Thymus (tissue), 11 donors: ENCODE results near the gene UNCX. TPM values are rescaled to one million over a fixed set of nuclear protein-coding genes. Genes with fewer than 3 reads are reported as not detected.

Experiments used
- DNase-seq, 9 donors: peaks; one replicate each; pipeline ENCODE4 v3.0.0-alpha.2; 2013; ENCODE audit warnings: low spot score in 9 of 9, low read depth in 6 of 9, missing footprints in 1 of 9
- H3K27ac ChIP-seq, 2 donors: one replicate each; pipeline ENCODE4 v1.5.1; 2013; ENCODE audit warnings: control low read depth in 1 of 2, low read depth in 1 of 2, low read length in 1 of 2, mild to moderate bottlenecking in 1 of 2, moderate library complexity in 1 of 2
- H3K27me3 ChIP-seq, 2 donors: one replicate each; pipeline ENCODE4 v1.5.1; 2013; ENCODE audit warnings: low read length in 1 of 2; ENCODE audit not compliant: control insufficient read depth in 2 of 2, insufficient read depth in 1 of 2
- H3K36me3 ChIP-seq, 2 donors: one replicate each; pipeline ENCODE4 v1.5.1; 2013; ENCODE audit warnings: low read length in 1 of 2, mild to moderate bottlenecking in 1 of 2, moderate library complexity in 1 of 2; ENCODE audit not compliant: control insufficient read depth in 2 of 2, insufficient read depth in 2 of 2
- H3K4me1 ChIP-seq, 2 donors: one replicate each; pipeline ENCODE4 v1.5.1; 2013; ENCODE audit warnings: low read length in 2 of 2; ENCODE audit not compliant: control insufficient read depth in 2 of 2, insufficient read depth in 2 of 2
- H3K4me3 ChIP-seq, 2 donors: one replicate each; pipeline ENCODE4 v1.5.1; 2013; ENCODE audit warnings: low read length in 2 of 2, control low read depth in 1 of 2, mild to moderate bottlenecking in 1 of 2
- H3K9me3 ChIP-seq, 2 donors: one replicate each; pipeline ENCODE4 v1.5.1; 2013; ENCODE audit warnings: low read length in 1 of 2, mild to moderate bottlenecking in 1 of 2; ENCODE audit not compliant: control insufficient read depth in 2 of 2, insufficient read depth in 1 of 2
- WGBS: extraction: QIAGEN DNeasy Blood & Tissue Kit; methylation state at CpG from one replicate; pipeline ENCODE4 v1.1.7; 2013; 5-methylcytosine and 5-hydroxymethylcytosine counted together
- polyA plus RNA-seq: library from polyadenylated mRNA; stranded (reverse); fragments of 200-250 nt; gene quantifications from one replicate; pipeline ENCODE4 v1.2.3, GENCODE V29; 2013
- total RNA-seq: library from RNA; stranded (reverse); fragments of 120-200 nt; gene quantifications from one replicate; pipeline ENCODE4 v1.2.4, GENCODE V29; 2013
- donor health status: healthy.

UNCX gene
- total and polyA plus RNA-seq, 2 donors: 0.05 to 0.07 TPM

DNA sequence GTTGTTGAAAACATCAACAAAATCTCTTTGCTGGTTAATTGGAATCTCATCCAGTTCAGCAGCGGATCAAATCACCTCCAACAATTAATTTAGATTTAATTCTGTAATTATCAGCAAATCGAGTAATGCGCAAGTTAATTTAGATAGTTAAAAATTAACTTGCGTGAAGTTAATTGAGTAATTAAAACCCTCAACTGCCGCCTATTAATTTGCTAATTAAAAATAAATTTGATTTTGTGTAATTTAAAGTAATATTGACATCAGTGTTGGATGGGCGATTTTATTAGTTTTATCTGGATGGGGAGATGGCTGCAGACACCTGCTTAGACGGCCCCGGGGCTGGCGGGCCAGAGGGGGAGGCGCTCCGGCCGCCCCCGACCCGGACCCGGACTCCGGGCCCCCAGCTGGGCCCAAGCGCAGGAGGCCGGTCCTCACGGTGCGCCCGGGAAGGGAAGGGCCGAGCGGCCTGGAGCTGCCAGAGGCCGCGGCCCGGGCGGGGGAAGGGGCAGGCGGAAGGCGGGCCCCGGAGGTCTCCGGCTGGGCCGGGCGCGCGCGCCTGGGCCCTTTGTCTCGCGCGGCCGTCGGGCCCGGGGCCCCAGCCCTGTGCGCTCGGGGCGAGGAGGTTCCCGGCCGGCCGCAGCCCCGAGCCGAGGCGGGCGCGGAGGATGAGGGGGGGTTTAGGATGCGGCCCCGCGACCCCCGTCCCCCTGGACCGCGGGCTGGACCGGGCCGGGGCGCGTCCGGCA lies 3.3 kb upstream of the UNCX start:
- Histone ChIP-seq H3K27ac (no peak overlapping the region), H3K9me3 (peaks cover 1 to 16% of the 10 kb centered on the region in 2 donors), H3K36me3 (no peaks in the 10 kb centered on the region), H3K4me1 (no peaks in the 10 kb centered on the region), H3K27me3 (peaks cover 94 to 96% of the 10 kb centered on the region in 2 donors), H3K4me3 (no peak overlapping the region)
- DNase-seq: no peak
- 9% methylated on average over 64 of the region's 64 CpGs for WGBS

DNA sequence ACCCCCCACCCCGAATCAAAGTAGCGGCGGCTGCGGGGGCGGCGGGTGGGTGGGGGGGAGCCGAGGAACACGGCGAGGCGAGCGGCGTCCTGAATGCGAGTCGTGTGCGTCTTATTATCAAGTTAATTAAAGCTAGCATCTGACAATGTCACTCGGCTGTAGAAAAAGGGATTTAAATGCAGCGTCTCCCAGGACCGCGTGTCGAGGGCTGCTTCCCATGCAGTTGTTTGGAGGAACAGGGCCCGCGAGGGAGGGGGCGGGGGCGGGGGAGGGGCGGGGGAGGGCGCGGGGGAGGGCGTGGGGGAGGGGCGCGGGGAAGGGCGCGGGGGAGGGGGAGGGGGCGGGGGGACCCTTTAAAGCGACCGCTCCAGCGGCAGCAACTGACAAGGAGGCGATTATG lies 2.7 kb upstream of the UNCX start:
- no peak overlapping the region for H3K27ac ChIP-seq
- H3K36me3 ChIP-seq: no peaks in the 10 kb centered on the region
- H3K4me1 ChIP-seq: no peaks in the 10 kb centered on the region
- H3K4me3 ChIP-seq: no peak overlapping the region
- WGBS: 6% methylated on average over 26 of the region's 37 CpGs
- peaks cover 3 to 20% of the 10 kb centered on the region in 2 donors for H3K9me3 ChIP-seq
- DNase-seq: no peak
- H3K27me3 ChIP-seq: peaks cover 94 to 96% of the 10 kb centered on the region in 2 donors

GRCh38 chr7:1230411-1231213 lies 2.1 kb upstream of the UNCX start:
- Histone ChIP-seq H3K4me1 (no peaks in the 10 kb centered on the region), H3K4me3 (no peak overlapping the region), H3K9me3 (peaks cover 3 to 26% of the 10 kb centered on the region in 2 donors), H3K27me3 (peaks cover 94 to 96% of the 10 kb centered on the region in 2 donors), H3K36me3 (no peaks in the 10 kb centered on the region), H3K27ac (no peak overlapping the region)
- DNase-seq: no peak
- WGBS: 12% methylated on average over 64 of the region's 64 CpGs

GRCh38 chr7:1231214-1232102 lies 1.2 kb upstream of the UNCX start:
- 9% methylated on average over 40 of the region's 40 CpGs for WGBS
- Histone ChIP-seq H3K4me3 (no peak overlapping the region), H3K27ac (no peak overlapping the region), H3K4me1 (no peaks in the 10 kb centered on the region), H3K9me3 (peaks cover 3 to 24% of the 10 kb centered on the region in 2 donors), H3K27me3 (peaks cover 91 to 94% of the 10 kb centered on the region in 2 donors), H3K36me3 (no peaks in the 10 kb centered on the region)
- DNase-seq: no peak

DNA sequence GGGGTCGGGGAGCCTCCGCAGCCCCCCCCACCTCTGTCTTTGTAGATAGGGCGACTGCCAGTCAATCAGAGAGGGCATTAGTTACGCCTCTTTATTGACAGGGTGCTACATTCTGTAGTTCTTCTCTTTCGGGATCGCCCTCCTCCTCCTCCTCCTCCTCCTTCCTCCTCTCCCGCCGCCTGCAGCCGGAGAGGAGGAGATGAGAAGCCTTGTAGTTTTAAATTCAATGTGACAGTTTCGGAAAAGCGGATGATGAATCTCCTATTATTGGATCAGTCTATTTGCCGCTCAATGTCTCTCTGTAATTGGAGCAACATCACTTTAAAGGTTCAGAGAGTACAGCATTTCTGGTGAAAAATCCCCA lies 587 bp upstream of the UNCX start:
- H3K27me3 ChIP-seq: peaks cover 88 to 94% of the 10 kb centered on the region in 2 donors
- DNase-seq: no peak
- H3K9me3 ChIP-seq: peaks cover 3 to 22% of the 10 kb centered on the region in 2 donors
- H3K4me1 ChIP-seq: no peaks in the 10 kb centered on the region
- H3K36me3 ChIP-seq: no peaks in the 10 kb centered on the region
- H3K4me3 ChIP-seq: no peak overlapping the region
- no peak overlapping the region for H3K27ac ChIP-seq
- 15% methylated on average over 12 of the region's 12 CpGs for WGBS

DNA sequence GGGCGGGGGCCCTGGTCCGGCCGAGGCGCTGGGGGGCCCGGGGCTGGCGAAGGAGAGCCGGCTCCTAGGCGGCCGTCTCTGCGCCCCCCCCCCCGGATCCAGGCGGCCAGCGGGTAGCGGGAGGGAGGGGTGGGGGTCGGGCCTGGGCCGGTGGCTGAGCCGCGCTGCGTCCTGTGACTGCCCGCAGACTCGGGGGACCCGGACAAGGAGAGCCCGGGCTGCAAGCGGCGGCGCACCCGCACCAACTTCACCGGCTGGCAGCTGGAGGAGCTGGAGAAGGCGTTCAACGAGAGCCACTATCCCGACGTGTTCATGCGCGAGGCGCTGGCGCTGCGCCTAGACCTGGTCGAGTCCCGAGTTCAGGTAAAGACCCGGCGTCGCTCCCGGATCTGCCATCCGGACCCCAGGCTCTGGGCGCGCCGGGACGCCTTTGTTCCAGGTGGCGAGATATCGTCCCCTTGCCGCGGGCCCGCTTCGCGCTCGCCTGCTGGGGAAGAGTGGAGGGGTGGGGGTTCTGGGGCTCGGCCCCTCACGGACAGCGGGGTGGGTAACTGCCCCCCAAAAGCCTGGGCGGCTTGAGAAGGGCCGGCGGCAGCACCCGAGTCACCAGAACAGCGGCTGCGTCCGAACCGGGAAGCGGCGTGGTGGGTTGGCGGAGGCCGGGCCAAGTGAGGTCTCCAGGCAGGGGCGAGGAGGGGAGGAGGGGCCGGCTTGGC lies 819 bp downstream of the UNCX start:
- DNase-seq: no peak
- H3K4me1 ChIP-seq: no peaks in the 10 kb centered on the region
- H3K36me3 ChIP-seq: no peaks in the 10 kb centered on the region
- H3K4me3 ChIP-seq: no peak overlapping the region
- H3K27me3 ChIP-seq: peaks cover 87 to 95% of the 10 kb centered on the region in 2 donors
- no peak overlapping the region for H3K27ac ChIP-seq
- peaks cover 3 to 26% of the 10 kb centered on the region in 2 donors for H3K9me3 ChIP-seq
- 7% methylated on average over 73 of the region's 73 CpGs for WGBS

DNA sequence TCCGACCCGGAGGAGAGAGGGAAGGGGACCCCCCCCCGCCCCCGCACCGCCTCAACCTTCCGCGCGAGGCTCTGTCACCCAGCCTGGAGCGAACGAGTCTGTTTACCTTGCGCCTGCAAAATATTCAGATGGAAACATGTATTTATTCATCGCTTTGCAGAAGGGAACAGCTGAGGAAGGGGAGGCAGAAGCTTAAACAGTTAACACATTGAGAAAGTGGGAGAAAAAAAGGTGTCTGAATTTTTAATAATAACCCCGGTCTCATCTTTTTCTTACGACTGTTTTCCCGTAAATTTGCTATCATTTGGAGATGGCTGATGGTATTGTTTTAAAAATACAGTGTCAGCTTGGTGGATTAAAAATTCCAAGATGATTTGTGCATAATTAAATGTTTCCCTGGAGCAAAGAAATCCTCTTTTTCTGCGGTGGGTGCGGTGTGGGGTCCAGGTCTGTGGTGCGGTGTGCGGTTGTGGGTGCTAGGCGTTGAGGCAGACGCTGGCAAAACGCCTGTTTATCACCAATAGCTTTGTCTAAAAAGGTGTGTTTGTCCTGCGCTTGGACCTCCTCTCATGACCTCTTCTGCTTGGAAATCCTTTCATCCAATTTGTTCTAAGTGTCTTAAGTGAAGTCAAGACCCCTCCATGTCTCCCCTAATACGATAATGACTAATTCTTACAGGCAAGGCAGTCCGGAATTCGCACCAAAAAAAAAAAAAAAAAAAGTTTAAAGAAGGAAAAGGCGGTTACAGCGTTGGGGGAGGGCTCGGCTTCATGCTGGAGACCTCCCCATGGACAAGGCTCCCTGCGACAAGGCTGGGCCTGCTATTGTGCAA lies 1.6 kb downstream of the UNCX start:
- 9% methylated on average over 30 of the region's 30 CpGs for WGBS
- no peak for DNase-seq
- Histone ChIP-seq H3K4me3 (no peak overlapping the region), H3K4me1 (no peaks in the 10 kb centered on the region), H3K27me3 (peaks cover 87 to 97% of the 10 kb centered on the region in 2 donors), H3K27ac (no peak overlapping the region), H3K9me3 (peaks cover 3 to 28% of the 10 kb centered on the region in 2 donors), H3K36me3 (no peaks in the 10 kb centered on the region)
